GM21529 (cell line): ENCODE data around the gene NAXE.
A peak's percentile ranks its signal among the peaks of the same experiment; 100 is the strongest.
"Not testable (repeated sequence)": the region's sequence is repeated elsewhere in the genome, so short reads cannot be mapped to it uniquely, and the experiment has no call there.

Source experiments
- ATAC-seq: cut with Tn5 transposase; IDR thresholded peaks from one replicate; pipeline ENCODE4 v1.9.1; 2021; ENCODE audit not compliant: unreplicated experiment

NAXE gene

GRCh38 chr1:156592158-156592909 is 758 bp downstream of the NAXE start:
- no peak for ATAC-seq

GRCh38 chr1:156592910-156593660 is 1.5 kb downstream of the NAXE start:
- no peak for ATAC-seq

GRCh38 chr1:156593661-156593989 is 2.0 kb downstream of the NAXE start:
- no peak for ATAC-seq

- ATAC-seq = no peak
These were observed 2.6 kb downstream of the NAXE start for GRCh38 chr1:156594190-156594589.

GRCh38 chr1:156595016-156595415 is 3.4 kb downstream of the NAXE start:
- no peak for ATAC-seq

- ATAC-seq = no peak
These were observed 4.8 kb downstream of the NAXE start for GRCh38 chr1:156596426-156596825.

GRCh38 chr1:156598125-156598524 is 6.5 kb downstream of the NAXE start:
- no peak for ATAC-seq

GRCh38 chr1:156598731-156599432 is 7.3 kb downstream of the NAXE start:
- no peak for ATAC-seq

- no peak for ATAC-seq
These were observed 8.2 kb downstream of the NAXE start for GRCh38 chr1:156599811-156600210.

GRCh38 chr1:156600733-156601121 is 9.2 kb downstream of the NAXE start:
- no peak for ATAC-seq

GRCh38 chr1:156601122-156601830 is 9.7 kb downstream of the NAXE start, which contains the start of gene GPATCH4:
TSS of gene GPATCH4 (minus strand) at chr1:156601479.
- peak; percentile 74 for ATAC-seq

GRCh38 chr1:156601892-156602291 is 10.3 kb downstream of the NAXE start:
- no peak for ATAC-seq

- no peak for ATAC-seq
These were observed 11.0 kb downstream of the NAXE start for GRCh38 chr1:156602557-156602993.

GRCh38 chr1:156607344-156607743 is 15.8 kb downstream of the NAXE start:
- not testable (repeated sequence) for ATAC-seq

GRCh38 chr1:156608036-156608674 is 16.6 kb downstream of the NAXE start:
- ATAC-seq = peak; percentile 75

GRCh38 chr1:156608981-156609380 is 17.4 kb downstream of the NAXE start:
- peak; percentile 72 for ATAC-seq

- not testable (repeated sequence) for ATAC-seq
These were observed 18.5 kb downstream of the NAXE start for GRCh38 chr1:156610072-156610471.

- ATAC-seq = no peak
These were observed 21.1 kb downstream of the NAXE start for GRCh38 chr1:156612666-156613065.

GRCh38 chr1:156615946-156616345 is 24.4 kb downstream of the NAXE start:
- no peak for ATAC-seq

GRCh38 chr1:156616463-156616862 is 24.9 kb downstream of the NAXE start:
- ATAC-seq = no peak
